ENCODE data around the gene DIP2C.
A peak's percentile ranks its signal among the peaks of the same experiment; 100 is the strongest.

DIP2C gene

DNA sequence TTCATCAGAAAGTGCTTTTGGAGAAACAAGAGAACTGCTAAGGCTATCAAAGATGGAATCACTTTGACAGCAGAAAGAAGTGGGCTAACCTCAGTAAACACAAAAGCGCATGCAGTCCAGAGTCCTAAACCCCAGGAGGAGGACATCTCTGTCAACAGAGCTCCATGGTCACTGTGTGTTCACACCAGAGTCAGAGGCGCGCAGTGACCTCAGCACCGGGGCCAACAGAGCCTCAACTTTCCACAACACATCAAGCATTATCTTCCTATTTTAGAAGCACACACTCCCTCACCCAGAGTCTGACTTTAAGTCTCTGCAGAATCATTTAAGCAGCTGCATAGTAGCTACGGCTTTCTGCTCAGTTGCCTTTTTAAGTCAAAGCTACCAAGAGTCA is 195.3 kb downstream of the DIP2C start:
- no peak for DNase-seq (ENCODE audit: low spot score)

DNA sequence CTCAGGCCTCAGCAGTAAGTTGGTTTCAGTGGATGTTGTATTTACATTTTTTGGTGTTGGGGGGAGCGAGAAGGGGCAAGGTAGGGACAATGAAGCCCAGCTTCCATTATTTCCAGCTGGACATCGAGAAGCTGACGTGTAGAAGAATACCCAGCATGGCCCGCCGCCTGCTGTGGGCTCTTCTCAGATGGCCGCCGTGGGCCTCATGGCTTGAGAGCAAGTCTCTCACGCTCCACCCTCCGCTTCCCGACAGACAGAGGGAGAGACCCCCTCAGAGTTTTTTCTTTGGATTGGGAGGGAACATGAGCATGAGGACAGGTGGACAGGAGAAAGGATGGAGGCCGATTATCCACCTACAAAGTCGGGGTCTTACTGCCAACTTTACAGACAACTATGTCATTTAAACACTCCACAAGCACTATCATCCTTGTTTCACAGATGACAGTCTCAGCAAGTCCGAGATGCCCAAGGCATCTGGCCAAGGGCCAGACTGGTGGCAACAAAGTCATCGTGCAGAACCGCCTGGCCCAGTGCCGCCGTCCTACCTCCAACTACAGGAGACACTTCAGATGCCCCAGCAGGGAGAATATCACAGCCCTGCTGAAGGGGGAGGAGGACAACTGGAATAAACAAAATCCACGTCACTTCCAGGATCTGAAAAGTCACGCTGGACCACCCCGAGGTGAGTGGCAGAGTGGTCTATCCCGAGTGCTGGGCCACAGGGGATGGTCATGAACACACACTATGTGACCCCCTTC is 195.9 kb downstream of the DIP2C start:
- DNase-seq (ENCODE audit: low spot score), result no peak

DNA sequence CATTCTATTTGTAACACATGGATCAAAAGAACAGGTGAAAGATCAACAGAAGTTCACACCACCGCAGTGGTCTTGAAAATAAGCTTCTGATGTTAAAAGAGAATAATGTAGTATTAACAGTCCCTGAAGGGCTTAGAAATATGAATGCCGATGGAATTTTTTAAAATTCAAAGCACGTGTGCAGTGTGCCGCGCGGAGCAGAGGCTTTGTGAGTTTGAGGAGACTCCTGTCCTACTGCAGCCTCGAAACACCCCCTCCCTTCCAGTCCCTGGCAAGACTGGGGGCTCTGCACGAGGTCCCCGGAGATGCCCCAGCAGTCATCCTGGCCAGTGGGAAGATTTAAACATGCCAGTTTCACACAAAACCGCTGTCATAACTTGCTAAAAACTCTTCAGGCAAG is 196.6 kb downstream of the DIP2C start:
- DNase-seq (ENCODE audit: low spot score), result no peak

DNA sequence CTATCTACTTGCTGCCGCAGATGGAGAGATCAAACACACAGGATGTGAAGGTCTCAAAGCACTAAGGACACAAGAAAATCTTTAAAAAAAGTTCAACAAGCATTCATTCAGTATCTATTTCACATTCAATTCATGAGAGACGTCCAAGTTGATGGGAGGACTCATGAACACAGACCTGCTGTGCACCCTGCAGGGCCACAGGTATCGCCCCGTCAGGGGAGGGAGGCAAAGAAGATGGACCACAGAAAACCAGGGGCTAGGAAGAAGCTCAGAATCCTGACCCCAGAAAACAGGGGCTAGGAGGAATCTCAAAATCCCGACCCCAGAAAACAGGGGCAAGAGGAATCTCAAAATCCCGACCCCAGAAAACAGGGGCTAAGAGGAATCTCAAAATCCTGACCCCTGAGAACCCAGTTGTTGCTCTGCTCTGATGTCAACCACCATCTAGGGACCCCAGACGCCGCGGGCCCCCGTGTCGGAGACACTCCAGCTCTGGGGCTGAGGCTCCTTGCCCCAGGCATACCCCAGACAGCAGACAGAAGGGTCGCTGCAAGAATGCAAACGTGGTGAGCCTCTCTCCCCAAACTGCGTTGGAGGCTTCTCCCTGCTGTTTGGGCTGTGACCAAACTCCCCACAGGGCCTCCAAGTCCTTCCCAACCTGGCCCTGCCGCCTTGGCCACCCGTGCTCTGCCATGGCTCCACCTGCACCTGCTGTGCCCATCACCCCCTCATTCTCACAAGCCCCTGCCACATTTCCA is 197.6 kb downstream of the DIP2C start:
- no peak for DNase-seq (ENCODE audit: low spot score)

DNA sequence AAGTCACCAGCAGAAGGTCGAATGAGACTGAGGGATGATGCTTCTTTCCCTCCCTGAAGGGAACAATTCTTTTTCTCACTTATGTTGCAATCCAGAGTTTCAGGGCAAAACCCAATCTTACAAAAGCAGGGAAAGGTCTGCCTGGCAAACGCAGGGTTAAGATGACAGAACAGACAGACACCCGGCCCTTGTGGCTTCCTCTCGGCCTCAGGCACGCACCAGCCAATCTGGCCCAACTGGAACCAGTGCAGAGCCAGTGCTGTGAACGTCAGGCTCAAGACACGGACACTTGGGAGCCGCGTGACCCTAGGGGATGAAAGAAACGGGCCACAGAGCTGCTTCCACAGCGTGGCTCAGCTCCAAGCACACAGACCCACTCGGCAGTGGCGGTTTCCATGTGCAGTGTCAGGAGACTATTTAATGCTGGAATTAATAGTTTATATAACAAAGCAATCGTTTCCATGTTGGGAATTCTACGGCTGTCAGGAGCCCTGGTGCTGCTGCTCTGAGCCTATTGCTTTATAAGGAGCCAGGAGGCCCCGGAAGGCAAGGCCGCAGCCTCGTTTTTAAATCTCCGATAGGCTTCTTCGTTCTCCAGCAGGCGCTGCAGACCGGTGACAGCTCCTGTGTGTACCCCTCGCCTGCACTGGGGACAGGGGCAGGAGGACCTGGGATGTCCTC is 198.4 kb downstream of the DIP2C start:
- no peak for DNase-seq (ENCODE audit: low spot score)

DNA sequence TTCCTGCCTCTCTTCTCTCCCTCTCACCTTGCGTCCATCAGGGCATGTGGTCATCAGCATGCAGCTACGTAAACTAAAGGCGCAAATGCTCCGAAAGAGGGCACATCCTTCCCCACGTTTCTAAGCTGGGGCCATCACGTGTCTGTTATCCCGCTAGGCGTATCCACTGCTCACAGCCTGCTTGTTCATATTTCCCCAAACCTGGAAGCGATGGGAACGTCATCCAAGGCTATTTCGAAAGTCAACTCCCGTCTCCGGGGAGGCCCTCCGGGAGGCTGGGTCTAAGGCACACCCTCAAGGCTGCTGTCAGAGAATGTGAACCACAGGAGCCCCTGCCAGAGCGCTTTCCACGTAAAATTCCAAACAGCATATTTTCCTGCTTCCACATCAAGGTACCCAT is 199.2 kb downstream of the DIP2C start:
- no peak for DNase-seq (ENCODE audit: low spot score)

DNA sequence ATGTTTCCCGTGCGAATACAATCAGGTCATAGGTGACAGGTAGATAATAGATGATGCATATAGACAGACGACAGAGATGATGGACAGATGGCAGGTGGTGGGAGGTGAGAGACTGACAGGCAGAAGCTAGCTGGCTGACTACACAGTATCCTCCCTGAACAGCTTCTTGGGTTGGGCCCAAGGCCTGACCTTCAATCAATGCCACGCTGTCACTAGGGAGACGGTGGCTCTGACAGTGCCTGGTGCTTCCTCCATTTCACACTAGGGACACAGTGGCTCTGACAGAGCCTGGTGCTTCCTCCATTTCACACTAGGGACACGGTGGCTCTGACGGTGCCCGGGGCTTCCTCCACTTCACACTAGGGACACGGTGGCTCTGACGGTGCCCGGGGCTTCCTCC is 200.1 kb downstream of the DIP2C start:
- DNase-seq (ENCODE audit: low spot score), result no peak

DNA sequence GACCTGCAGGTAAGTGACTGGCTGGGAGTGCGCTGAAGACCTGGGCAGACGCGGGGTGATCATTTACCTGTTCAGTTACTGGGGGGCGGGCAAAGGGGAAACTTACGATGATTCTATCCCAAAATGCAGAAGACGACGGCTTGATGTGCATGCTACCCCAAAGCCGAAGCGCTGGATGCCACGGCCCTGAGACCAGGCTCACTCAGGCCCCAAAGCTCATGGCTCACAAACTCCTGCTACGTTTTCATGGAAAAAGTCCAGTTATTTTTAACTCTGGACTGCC is 200.6 kb downstream of the DIP2C start:
- no peak for DNase-seq (ENCODE audit: low spot score)

DNA sequence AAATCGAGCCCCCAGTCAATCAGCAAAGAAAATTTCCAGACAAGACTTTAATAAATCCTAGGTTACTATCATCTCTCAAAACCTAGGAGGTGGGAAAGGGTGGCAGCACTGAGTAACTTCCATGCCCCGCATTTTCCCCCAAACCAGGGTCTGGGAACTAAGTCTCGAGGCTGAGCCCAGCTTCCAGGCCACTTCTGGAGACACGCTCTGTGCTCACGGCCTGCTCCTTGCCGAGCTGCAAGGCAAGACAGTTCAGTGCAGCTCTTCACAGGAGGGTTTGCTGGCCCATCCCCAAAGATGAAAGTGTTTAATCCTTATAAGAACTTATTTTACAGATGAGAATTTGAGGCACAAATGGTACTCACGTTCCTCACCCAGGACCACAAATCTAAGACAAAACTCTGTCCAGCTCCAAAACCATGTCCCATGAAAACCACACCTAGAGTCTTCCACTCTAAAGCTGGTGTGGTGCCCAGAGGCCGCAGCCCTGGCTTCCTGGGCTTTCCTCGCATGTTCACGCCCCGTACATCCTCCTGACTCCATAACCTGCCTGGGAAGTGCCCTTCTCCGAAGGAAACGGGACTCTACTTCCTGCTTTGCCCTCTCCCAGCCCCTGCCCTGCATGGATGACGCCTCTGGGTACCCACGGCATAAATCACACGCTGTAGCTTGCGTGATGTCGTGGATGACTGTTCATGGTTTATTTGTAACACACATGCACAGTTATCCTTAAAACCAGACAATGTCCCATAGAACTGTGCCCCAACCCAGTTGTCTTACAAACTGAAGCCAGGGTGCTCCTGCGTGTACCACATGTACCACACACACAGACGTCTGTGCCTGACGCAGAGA is 201.2 kb downstream of the DIP2C start:
- no peak for DNase-seq (ENCODE audit: low spot score)

DNA sequence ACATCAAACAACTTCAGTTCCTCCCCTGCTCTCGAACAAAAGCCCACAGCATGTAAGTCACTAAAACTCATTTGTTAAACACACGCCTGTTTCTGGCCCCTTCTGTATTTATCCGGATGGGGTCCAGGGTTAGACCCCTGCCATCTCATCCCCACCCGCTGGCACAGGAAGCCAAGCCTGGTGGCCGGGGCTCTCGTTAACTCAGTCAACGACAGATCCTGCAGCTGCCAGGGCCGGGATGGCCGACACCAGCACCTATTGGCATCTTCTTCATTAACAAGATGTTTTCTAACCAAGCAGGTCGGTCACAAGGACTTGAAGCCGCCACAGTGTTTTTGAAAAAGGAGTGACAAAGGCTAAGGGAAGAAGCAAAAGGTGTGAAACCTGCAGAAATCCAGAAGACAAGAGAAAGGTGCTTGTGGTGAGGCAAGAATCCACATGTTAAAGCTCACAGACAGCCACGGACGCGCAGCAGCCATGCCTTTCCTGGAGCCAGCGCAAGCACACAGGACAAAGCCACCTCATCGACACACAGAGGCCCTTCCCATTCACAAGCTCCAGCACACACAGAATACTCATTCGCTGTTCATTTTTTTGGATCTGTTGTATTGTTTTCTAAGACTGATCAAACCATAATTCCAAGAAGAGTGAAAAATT is 202.7 kb downstream of the DIP2C start:
- no peak for DNase-seq (ENCODE audit: low spot score)

DNA sequence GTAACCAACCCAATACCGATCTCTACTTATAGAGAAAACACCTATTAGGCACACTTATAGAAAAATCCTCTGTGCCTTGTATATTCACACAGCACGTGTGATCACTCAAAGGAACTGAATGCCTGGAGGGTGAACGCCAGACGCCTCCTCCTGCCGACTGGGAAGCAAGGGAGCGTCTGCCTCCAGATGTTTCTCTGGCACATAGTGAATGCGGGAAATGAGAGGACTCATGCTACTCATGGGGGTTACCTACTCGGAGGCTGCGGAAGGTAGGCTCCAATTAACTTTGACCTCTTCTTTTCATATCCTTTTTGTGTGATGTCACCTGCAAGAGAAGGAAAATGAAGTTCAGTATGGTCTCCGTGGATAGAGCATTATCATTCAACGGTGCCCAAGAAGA is 203.3 kb downstream of the DIP2C start:
- no peak for DNase-seq (ENCODE audit: low spot score)

DNA sequence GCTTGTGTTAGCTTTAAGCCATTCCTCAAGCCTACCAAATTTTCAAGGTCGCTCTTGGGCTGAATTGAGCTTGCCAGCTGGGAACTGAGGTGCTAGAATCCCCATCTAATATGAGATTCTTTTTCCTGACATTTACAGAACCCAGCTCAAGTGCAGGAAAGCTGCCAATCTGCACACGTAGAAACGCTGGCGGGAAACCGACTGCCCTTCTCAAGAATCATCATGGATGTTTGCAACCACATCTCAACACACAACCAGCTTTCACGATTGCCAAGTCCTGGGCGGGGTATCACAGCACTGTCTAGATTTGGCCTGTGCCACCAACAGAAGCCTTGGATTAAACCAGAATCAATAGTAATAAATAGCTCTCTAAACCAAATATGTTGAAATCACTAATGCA is 203.7 kb downstream of the DIP2C start:
- DNase-seq (ENCODE audit: low spot score), result no peak

DNA sequence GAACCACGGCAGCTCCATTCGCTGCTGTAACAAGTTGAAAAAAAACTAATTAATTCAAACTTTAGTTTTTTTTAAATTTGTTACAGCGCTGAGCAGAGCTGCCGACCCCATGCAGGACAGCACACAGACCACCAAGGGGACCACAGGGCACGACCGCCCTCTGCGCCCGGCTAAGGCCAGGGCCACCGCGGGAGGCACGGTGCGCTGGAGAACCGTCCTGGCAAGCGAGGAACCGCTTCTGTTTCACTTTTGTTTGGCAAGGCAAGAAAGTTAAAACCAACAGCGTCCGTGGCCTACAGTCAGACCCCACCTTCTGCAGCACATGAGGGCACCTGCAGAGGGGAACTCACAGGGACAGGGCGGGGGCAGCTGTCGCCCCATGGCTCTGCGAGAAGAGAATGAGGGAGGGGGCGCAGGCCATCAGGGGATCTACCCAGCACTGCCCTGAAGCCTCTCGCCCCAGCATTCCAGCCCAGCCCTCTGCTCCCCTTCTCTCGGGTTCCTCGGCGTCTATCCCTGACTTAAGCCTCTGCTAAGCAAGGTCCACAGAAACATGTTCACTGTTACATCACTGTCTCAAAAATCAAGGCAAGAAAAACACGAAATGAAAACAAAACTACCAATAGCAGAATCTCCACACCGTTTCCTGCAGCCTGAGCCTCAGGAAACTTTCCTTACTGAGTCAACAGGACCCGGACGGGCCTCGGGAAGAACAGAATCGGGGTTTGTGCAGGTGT is 204.4 kb downstream of the DIP2C start:
- peak; percentile 17 for DNase-seq (ENCODE audit: low spot score)

DNA sequence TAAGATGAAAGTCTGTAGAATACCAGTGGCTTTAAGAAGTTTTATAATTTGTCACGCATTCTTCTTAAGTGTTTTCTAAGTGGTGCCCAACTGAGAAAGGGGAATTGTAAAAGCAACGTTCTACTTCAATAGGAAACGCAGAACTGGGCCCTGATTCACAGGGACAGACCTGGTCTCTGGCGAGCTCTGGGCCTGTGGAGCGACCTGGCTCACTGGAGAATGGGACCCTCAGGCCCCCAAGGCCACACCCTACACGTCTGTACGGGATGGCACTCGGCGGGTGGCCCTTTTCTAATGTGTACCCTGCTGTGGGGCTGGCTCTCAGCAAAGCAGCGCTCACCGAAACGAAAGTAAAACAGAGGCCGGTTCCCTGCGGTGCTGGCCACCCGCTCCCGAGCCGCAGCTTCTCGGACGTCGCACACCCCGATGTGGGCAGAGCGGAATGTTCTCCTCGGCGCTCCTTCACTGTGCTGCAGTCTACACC is 205.0 kb downstream of the DIP2C start:
- DNase-seq (ENCODE audit: low spot score), result peak; percentile 8

DNA sequence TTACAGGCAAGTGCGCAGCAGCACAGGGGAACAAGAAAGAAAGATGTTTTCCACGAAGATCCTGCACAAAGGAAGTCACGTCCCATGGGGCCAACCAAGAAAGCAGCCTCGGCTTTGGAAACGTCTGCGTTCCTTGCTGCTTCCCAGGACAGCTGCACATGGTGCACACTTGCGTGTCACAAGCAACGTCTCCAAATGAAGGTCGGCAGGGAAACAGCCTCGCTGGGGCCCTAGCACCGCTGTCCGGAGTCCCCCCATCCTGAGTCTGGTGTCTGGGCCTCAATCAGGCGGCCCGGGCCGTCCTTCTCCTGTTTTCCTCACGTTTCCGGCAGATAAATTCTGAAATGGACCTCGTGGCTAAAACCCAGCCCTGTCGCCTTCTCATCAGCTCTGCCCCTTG is 206.2 kb downstream of the DIP2C start:
- no peak for DNase-seq (ENCODE audit: low spot score)

DNA sequence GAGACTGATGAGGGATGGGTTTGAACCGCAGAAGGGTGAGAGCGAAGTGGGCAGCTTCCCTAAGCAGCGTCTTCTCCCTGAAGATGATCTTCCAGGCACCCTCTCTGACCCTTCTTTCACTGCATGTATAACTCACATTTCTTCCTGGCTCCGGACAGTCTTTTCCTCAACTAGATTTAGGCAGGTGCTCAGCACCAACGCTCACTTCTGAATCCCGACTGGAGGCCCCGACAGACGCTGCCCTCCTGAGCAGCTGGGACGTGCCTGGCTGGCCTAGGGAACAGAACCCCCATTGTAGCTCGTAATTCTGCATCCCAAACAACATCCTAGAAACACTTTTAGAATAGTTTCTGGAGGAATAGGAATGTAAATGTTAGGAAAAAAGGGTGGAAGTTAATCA is 206.6 kb downstream of the DIP2C start:
- DNase-seq (ENCODE audit: low spot score), result no peak

DNA sequence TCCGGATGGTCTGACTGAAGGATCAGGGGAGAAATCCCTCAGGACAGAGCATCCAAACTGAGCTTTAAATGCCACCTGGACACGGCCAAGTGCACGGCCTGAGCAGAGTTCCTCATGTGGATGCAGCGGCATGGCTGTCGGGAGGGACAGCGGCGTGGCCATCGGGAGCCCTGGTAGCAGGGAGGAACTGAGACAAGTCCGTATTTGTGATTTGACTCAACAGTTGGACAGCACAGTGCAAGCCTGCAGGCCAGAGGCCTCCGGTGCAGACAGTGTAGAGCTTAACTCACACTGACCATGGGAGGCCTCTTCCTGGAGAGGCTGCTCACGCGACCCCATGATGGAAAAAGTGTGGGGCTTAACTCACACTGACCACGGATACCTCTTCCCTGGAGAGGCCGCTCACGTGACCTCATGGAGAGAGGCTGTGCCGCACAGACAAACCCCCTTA is 207.4 kb downstream of the DIP2C start:
- DNase-seq (ENCODE audit: low spot score), result no peak

DNA sequence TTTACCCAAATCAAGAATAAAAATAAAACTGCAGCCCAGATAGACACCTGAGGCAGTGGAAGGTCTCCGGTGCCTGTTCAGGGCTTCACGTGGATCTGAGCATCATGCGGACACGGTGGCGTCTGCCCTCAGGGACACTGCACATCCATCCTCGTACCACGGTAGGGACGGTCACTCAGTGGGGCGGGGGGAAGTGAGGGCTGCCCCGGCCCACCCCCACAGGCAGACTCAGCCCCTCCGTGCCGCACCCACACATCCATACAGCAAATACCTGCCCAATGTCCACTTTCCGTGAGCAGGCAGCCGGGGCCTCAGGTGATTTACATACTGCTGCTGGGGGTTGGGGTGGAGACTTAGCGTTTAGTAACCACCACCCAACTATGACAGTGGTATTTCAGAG is 207.8 kb downstream of the DIP2C start:
- no peak for DNase-seq (ENCODE audit: low spot score)

DNA sequence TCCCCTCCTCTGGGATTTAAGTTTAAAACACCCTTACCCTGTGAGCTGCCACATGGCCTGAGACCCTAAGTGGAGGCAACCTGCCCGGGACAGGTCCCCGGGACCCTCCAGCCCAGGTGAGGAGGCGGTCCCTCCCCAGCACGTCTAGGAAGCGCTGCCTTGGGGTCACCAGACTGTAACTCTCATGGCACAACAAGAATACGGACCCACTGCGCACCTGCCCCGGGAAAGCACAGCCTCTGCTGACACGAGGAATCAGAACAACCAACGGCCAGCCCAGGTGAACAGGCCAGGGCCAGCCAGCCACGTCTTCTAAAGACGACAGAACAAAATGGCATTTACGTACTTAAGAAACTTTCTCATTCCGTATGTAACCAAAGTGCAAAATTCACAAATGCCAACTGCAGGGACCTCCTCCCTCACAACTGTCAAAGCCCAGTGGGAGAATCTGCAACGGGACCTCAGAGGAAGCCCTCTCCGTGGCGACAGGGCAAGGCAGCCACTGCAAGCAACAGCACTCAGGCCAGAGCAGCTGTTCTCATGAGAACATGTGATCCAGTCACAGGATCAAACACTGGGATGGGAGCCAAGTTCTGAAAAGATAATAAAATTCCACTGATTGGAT is 208.4 kb downstream of the DIP2C start:
- no peak for DNase-seq (ENCODE audit: low spot score)

DNA sequence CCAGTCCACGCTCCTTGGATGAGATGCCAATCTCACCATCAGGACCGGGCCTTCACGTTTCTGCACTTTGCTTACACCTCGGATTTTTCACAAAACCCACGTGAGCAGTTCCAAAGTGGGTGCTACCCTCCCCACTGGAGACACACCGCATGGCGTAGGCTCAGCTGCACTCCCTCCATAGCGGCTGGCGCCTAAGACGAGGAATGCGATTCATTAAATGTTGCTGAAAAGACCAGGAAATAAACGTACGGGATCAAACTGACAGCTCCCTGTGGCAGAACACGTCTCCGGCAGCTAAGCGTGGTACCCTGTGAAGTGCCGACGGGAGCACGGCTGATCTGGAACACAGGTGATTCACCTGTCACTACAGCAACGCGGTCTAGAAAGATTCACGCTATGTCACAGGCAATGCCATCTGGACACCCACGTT is 209.0 kb downstream of the DIP2C start:
- DNase-seq (ENCODE audit: low spot score), result no peak
